ENCODE data around the gene SMIM28.

The SMIM28 gene

GRCh38 chr6:138377042-138377441 is 663 bp upstream of the SMIM28 start:
- Histone ChIP-seq H3K36me3 (ENCODE audit: control insufficient read depth in 2 of 2, insufficient read depth in 1 of 2, low read length in 2 of 2) (no peaks in the 10 kb centered on the region), H3K27ac (ENCODE audit: extremely low read depth, low read depth, low read length) (no peak overlapping the region), H3K4me3 (ENCODE audit: low read depth, low read length) (no peak overlapping the region), H3K4me1 (ENCODE audit: control insufficient read depth, insufficient read depth, low read length) (peaks cover under 1% of the 10 kb centered on the region), H3K9me3 (ENCODE audit: control insufficient read depth, insufficient read depth, low read depth, low read length) (no peaks in the 10 kb centered on the region)
- CTCF ChIA-PET: interaction anchor here (1.0 kb wide), 1 partner anchor 132 kb away, joined by 4 read pairs; no protein-coding TSS in a partner anchor
- POLR2A ChIA-PET: no interaction called here
- TF ChIP-seq ZNF518A (tag by site-specific recombination; conservative IDR thresholded peaks at IDR 0.05; ENCODE audit: low read depth) (no peak), ZNF664 (tag by site-specific recombination; IDR thresholded peaks at IDR 0.05) (no peak), ZNF404 (tag by site-specific recombination; IDR thresholded peaks at IDR 0.05) (no peak), ZNF112 (tag by site-specific recombination; IDR thresholded peaks at IDR 0.05) (no peak), ZNF223 (tag by site-specific recombination; IDR thresholded peaks at IDR 0.05) (no peak), ZNF600 (tag by site-specific recombination; IDR thresholded peaks at IDR 0.05) (no peak), ZBTB17 (tag by site-specific recombination; IDR thresholded peaks at IDR 0.05) (no peak), HOXA7 (CRISPR knock-in tag; IDR thresholded peaks at IDR 0.05; ENCODE audit: borderline replicate concordance) (no peak), MYNN (tag by site-specific recombination; IDR thresholded peaks at IDR 0.05; ENCODE audit: borderline replicate concordance) (no peak), ZNF335 (tag by site-specific recombination; conservative IDR thresholded peaks at IDR 0.05) (no peak), ZNF18 (tag by site-specific recombination; IDR thresholded peaks at IDR 0.05) (no peak)

- Histone ChIP-seq H3K4me3 (ENCODE audit: low read depth, low read length) (no peak overlapping the region), H3K9me3 (ENCODE audit: control insufficient read depth, insufficient read depth, low read depth, low read length) (no peaks in the 10 kb centered on the region), H3K4me1 (ENCODE audit: control insufficient read depth, insufficient read depth, low read length) (no peaks in the 10 kb centered on the region), H3K27ac (ENCODE audit: extremely low read depth, low read depth, low read length) (no peak overlapping the region), H3K36me3 (ENCODE audit: control insufficient read depth in 2 of 2, insufficient read depth in 1 of 2, low read length in 2 of 2) (no peaks in the 10 kb centered on the region)
- ChIA-PET POLR2A (no interaction called here), CTCF (no interaction called here)
- TF ChIP-seq ZNF660 (tag by site-specific recombination; IDR thresholded peaks at IDR 0.05): no peak
Observed at GRCh38 chr6:138378463-138378862, 758 bp downstream of the SMIM28 start.

GRCh38 chr6:138382498-138383265 is 5.0 kb downstream of the SMIM28 start:
- POLR2A ChIA-PET: no interaction called here
- no peaks in the 10 kb centered on the region for H3K9me3 ChIP-seq (ENCODE audit: control insufficient read depth, insufficient read depth, low read depth, low read length)
- no peak overlapping the region for H3K4me3 ChIP-seq (ENCODE audit: low read depth, low read length)
- H3K27ac ChIP-seq (ENCODE audit: extremely low read depth, low read depth, low read length): no peak overlapping the region
- H3K4me1 ChIP-seq (ENCODE audit: control insufficient read depth, insufficient read depth, low read length): no peaks in the 10 kb centered on the region
- CTCF ChIA-PET: interaction anchor here (0.7 to 1.3 kb wide), 3 partner anchors 11 to 46 kb away, joined by 3 to 4 read pairs (median 3); partner anchors contain the start of gene HEBP2
- no peaks in the 10 kb centered on the region for H3K36me3 ChIP-seq (ENCODE audit: control insufficient read depth in 2 of 2, insufficient read depth in 1 of 2, low read length in 2 of 2)
- TF ChIP-seq PRDM10 (tag by site-specific recombination; IDR thresholded peaks at IDR 0.05) (no peak), ZNF23 (tag by site-specific recombination; IDR thresholded peaks at IDR 0.05; ENCODE audit: borderline replicate concordance) (no peak), ZNF600 (tag by site-specific recombination; IDR thresholded peaks at IDR 0.05) (no peak), ZBTB20 (tag by site-specific recombination; IDR thresholded peaks at IDR 0.05) (no peak), ZNF37A (tag by site-specific recombination; IDR thresholded peaks at IDR 0.05) (no peak), GFI1B (tag by site-specific recombination; IDR thresholded peaks at IDR 0.05) (no peak), ZNF830 (tag by site-specific recombination; IDR thresholded peaks at IDR 0.05; ENCODE audit: low read depth) (no peak), ZSCAN16 (tag by site-specific recombination; IDR thresholded peaks at IDR 0.05) (no peak), BCL11A (tag by site-specific recombination; IDR thresholded peaks at IDR 0.05; ENCODE audit: low read depth) (no peak)

Data from HEK293 (cell line).